Smooth muscle cell (in vitro differentiated cells): ENCODE data around the gene USP24. TPM values are rescaled to one million over a fixed set of nuclear protein-coding genes. Genes with fewer than 3 reads are reported as not detected.

Experiments
- DNase-seq: peaks from one replicate; lab custom pipeline; 2025; ENCODE audit not compliant: unreplicated experiment; lab: John Stamatoyannopoulos, UW
- H2AFZ ChIP-seq: fragments of 200-600 bp; sonication (generic); 2 replicates; pipeline ENCODE4 v1.6.0; 2016; ENCODE audit warnings: antibody characterized with exemption, low read depth, mild to moderate bottlenecking
- H3F3A ChIP-seq: fragments of 200-600 bp; sonication (generic); 2 replicates; pipeline ENCODE4 v1.6.0; 2017; ENCODE audit warnings: antibody characterized with exemption, low read depth
- H3K27ac ChIP-seq: fragments of 200-600 bp; sonication (generic); 2 replicates; pipeline ENCODE4 v1.5.1; 2016; ENCODE audit warnings: low read depth, mild to moderate bottlenecking
- H3K27me3 ChIP-seq: fragments of 200-600 bp; sonication (generic); 2 replicates; pipeline ENCODE4 v1.6.1; 2016; ENCODE audit warnings: low read depth, mild to moderate bottlenecking
- H3K36me3 ChIP-seq: fragments of 200-600 bp; sonication (generic); 2 replicates; pipeline ENCODE4 v1.5.1; 2016; ENCODE audit warnings: low read depth
- H3K4me1 ChIP-seq: fragments of 200-600 bp; sonication (generic); 2 replicates; pipeline ENCODE4 v1.5.1; 2016; ENCODE audit warnings: low read depth
- H3K4me2 ChIP-seq: fragments of 200-600 bp; sonication (generic); 2 replicates; pipeline ENCODE4 v1.6.0; 2016; ENCODE audit warnings: mild to moderate bottlenecking
- H3K4me3 ChIP-seq: fragments of 200-600 bp; sonication (generic); 2 replicates; pipeline ENCODE4 v1.5.1; 2016; ENCODE audit warnings: mild to moderate bottlenecking
- H3K79me2 ChIP-seq: fragments of 200-600 bp; sonication (generic); 2 replicates; pipeline ENCODE4 v1.6.0; 2016; ENCODE audit warnings: low read depth, mild to moderate bottlenecking
- H3K9ac ChIP-seq: fragments of 200-600 bp; sonication (generic); 2 replicates; pipeline ENCODE4 v1.6.0; 2016; ENCODE audit warnings: low read depth
- H3K9me3 ChIP-seq: fragments of 200-600 bp; sonication (generic); replicated peaks from 2 replicates; pipeline ENCODE4 v1.5.1; 2016; ENCODE audit warnings: low read depth
- H4K20me1 ChIP-seq: fragments of 200-600 bp; sonication (generic); 2 replicates; pipeline ENCODE4 v1.6.0; 2016; ENCODE audit warnings: low read depth
- WGBS: methylation state at CpG from one replicate; pipeline ENCODE4 v1.1.7; 2016; ENCODE audit warnings: low lambda C conversion rate; 5-methylcytosine and 5-hydroxymethylcytosine counted together
- polyA plus RNA-seq: library from polyadenylated mRNA; unstranded; fragments of >200 nt; fragmentation: Nextera tagmentation; extraction: Ambion mirVana; gene quantifications from 2 replicates; pipeline ENCODE4 v1.2.1, GENCODE V29; 2016
- total RNA-seq: library from RNA; depleted of rRNA; stranded (reverse); fragments of >200 nt; gene quantifications from 2 replicates; pipeline ENCODE4 v1.2.3, GENCODE V29; 2014
- TF ChIP-seq, protein P1 (sequence below): fragments of 200-600 bp; sonication (generic); IDR thresholded peaks from 2 replicates; pipeline ENCODE4 v1.5.1; 2017; ENCODE audit warnings: borderline replicate concordance, mild to moderate bottlenecking, antibody characterized with exemption; ENCODE audit not compliant: insufficient read depth, poor library complexity, severe bottlenecking

The USP24 gene
- total and polyA plus RNA-seq, 2 experiments from 2014 or later, result 3.6 to 25.9 TPM

DNA sequence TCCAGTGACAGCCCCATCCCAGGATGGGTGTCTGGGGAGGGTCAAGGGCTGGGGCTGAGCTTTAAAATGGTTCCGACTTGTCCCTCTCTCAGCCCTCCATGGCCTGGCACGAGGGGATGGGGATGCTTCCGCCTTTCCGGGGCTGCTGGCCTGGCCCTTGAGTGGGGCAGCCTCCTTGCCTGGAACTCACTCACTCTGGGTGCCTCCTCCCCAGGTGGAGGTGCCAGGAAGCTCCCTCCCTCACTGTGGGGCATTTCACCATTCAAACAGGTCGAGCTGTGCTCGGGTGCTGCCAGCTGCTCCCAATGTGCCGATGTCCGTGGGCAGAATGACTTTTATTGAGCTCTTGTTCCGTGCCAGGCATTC lies 151.6 kb downstream of the USP24 start:
- TF ChIP-seq, protein P1, sequence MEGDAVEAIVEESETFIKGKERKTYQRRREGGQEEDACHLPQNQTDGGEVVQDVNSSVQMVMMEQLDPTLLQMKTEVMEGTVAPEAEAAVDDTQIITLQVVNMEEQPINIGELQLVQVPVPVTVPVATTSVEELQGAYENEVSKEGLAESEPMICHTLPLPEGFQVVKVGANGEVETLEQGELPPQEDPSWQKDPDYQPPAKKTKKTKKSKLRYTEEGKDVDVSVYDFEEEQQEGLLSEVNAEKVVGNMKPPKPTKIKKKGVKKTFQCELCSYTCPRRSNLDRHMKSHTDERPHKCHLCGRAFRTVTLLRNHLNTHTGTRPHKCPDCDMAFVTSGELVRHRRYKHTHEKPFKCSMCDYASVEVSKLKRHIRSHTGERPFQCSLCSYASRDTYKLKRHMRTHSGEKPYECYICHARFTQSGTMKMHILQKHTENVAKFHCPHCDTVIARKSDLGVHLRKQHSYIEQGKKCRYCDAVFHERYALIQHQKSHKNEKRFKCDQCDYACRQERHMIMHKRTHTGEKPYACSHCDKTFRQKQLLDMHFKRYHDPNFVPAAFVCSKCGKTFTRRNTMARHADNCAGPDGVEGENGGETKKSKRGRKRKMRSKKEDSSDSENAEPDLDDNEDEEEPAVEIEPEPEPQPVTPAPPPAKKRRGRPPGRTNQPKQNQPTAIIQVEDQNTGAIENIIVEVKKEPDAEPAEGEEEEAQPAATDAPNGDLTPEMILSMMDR, result no peak
- H2AFZ ChIP-seq, result no peak overlapping the region
- no peaks in the 10 kb centered on the region for H3K27me3 ChIP-seq
- H4K20me1 ChIP-seq, result no peaks in the 10 kb centered on the region
- H3K4me3 ChIP-seq, result no peak overlapping the region
- H3K4me1 ChIP-seq, result no peaks in the 10 kb centered on the region
- H3K36me3 ChIP-seq, result no peaks in the 10 kb centered on the region
- H3K9ac ChIP-seq, result no peak overlapping the region
- 94% methylated on average over 9 of the region's 9 CpGs for WGBS
- no peak overlapping the region for H3K4me2 ChIP-seq
- no peak for DNase-seq
- H3K27ac ChIP-seq, result no peak overlapping the region
- H3K79me2 ChIP-seq, result no peaks in the 10 kb centered on the region
- H3K9me3 ChIP-seq, result no peaks in the 10 kb centered on the region
- no peaks in the 10 kb centered on the region for H3F3A ChIP-seq

DNA sequence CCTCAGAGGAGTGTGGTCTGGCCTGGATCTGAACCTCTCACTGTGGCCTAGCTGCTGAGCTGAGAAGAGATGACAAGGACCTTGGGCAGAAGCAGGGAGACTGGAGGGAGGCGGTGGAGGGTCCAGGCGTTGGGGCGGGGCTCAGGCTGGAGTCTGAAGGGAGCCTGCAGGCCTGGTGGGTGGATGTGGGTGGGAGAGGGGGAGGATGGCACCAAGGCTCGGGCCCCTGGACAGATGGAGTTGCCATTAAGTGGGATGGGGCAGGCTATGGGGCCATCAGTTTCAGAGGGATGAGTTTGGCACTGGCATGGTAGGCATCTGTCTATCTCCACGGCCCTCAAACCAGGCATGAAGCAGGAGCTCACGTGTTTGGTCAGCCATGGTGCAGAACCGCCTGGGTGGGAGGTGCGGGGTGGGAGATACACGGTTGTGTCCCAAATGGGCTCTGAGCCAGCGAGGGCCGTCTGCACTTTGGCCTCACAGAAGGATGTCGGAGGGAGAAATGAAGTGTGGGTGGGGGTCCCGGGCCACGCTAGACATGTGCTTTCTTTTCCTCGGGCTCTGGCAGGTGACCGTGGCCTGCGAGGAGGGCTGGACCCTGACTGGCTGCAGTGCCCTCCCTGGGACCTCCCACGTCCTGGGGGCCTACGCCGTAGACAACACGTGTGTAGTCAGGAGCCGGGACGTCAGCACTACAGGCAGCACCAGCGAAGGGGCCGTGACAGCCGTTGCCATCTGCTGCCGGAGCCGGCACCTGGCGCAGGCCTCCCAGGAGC lies 152.2 kb downstream of the USP24 start:
- H3K9ac ChIP-seq, result no peak overlapping the region
- TF ChIP-seq, protein P1, result no peak
- no peaks in the 10 kb centered on the region for H3K36me3 ChIP-seq
- H3K79me2 ChIP-seq, result no peaks in the 10 kb centered on the region
- no peak overlapping the region for H3K4me3 ChIP-seq
- H2AFZ ChIP-seq, result no peak overlapping the region
- H3K9me3 ChIP-seq, result no peaks in the 10 kb centered on the region
- no peak overlapping the region for H3K4me2 ChIP-seq
- no peaks in the 10 kb centered on the region for H3K4me1 ChIP-seq
- no peak for DNase-seq
- WGBS, result 94% methylated on average over 27 of the region's 29 CpGs
- H4K20me1 ChIP-seq, result no peaks in the 10 kb centered on the region
- H3K27ac ChIP-seq, result no peak overlapping the region
- H3F3A ChIP-seq, result no peaks in the 10 kb centered on the region
- H3K27me3 ChIP-seq, result no peaks in the 10 kb centered on the region

DNA sequence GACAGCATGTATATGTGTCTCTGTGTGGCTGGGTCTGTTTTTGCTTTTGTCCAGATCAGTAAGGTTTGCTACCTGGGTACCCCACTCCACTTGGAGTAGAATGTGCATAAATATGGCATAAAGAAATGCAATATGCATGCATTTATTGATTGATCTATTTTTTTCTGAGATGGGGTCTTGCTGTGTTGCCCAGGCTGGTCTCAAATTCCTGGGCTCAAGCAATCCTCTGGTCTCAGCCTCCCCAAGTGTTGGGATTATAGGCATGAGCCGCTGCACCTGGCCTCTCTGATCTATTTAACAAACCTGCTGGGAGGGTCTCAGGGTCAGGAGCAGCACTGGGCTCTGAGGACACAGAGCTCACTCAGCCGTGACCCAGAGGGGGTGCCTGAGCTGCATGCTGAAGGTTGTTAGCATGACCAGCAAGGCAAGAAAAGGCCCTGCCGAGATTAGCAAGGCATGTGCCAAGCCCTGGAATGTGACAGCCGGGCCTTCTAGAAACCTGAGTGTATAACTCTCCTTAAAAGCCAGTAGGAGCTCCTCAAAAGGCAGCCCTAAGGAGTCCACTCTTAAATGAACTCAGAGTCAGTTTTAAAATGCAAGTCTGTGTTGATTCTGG lies 153.3 kb downstream of the USP24 start:
- Histone ChIP-seq H3K4me3 (no peak overlapping the region), H2AFZ (no peak overlapping the region), H3K36me3 (no peaks in the 10 kb centered on the region), H3F3A (no peaks in the 10 kb centered on the region), H4K20me1 (no peaks in the 10 kb centered on the region), H3K4me1 (no peaks in the 10 kb centered on the region), H3K79me2 (no peaks in the 10 kb centered on the region), H3K27me3 (no peaks in the 10 kb centered on the region), H3K9ac (no peak overlapping the region), H3K9me3 (no peaks in the 10 kb centered on the region), H3K27ac (no peak overlapping the region), H3K4me2 (no peak overlapping the region)
- 84% methylated on average over 4 of the region's 4 CpGs for whole genome bisulfite sequencing
- no peak for DNase-seq
- TF ChIP-seq, protein P1, result no peak
